Uterus (tissue), 4 donors: Measurements from ENCODE around the gene TMLHE. TPM values are rescaled to one million over a fixed set of nuclear protein-coding genes. Genes with fewer than 3 reads are reported as not detected.
"Not testable (repeated sequence)": the region's sequence is repeated elsewhere in the genome, so short reads cannot be mapped to it uniquely, and the experiment has no call there.

Source experiments
- DNase-seq, 2 donors: peaks; one replicate each; pipeline ENCODE4 v3.0.0-alpha.2; 2019 to 2020
- H3K27ac ChIP-seq, 2 donors: fragments of 200-600 bp; sonication (generic); 1 replicate in 1 of 2; 2 replicates in 1 of 2; pipeline ENCODE4 v1.5.1; 2016 to 2018
- H3K27me3 ChIP-seq, 2 donors: fragments of 200-600 bp; sonication (generic); one replicate each; pipeline ENCODE4 v1.5.1; 2018 to 2019; ENCODE audit warnings: control low read depth in 1 of 2
- H3K36me3 ChIP-seq, 2 donors: fragments of 200-600 bp; sonication (generic); one replicate each; pipeline ENCODE4 v1.5.1; 2019; ENCODE audit warnings: control low read depth in 1 of 2
- H3K4me1 ChIP-seq, 2 donors: fragments of 200-600 bp; sonication (generic); one replicate each; pipeline ENCODE4 v1.5.1; 2018 to 2019; ENCODE audit warnings: control low read depth in 1 of 2
- H3K4me3 ChIP-seq, 2 donors: fragments of 200-600 bp; sonication (generic); 1 replicate in 1 of 2; 2 replicates in 1 of 2; pipeline ENCODE4 v1.5.1; 2018 to 2019; ENCODE audit warnings: mild to moderate bottlenecking in 1 of 2
- H3K9me3 ChIP-seq, 2 donors: fragments of 200-600 bp; sonication (generic); one replicate each; pipeline ENCODE4 v1.5.1; 2019; ENCODE audit warnings: control low read depth in 1 of 2
- POLR2A ChIP-seq, 2 donors: fragments of 450-650 bp; IDR thresholded peaks; one replicate each; pipeline ENCODE4 v1.6.1; 2016; ENCODE audit warnings: antibody characterized with exemption in 2 of 2, mild to moderate bottlenecking in 1 of 2, moderate library complexity in 1 of 2
- intact Hi-C: fragments of 100-400 bp; cut with DNase I; formaldehyde crosslinking; loops from one replicate; pipeline ENCODE4 v1.15.1; 2023; ENCODE audit warnings: low total_unique reads
- microRNA-seq: library from miRNA; unstranded; fragments of <30 nt; microRNA quantifications from one replicate; pipeline ENCODE4, GENCODE V29; 2016; ENCODE audit warnings: borderline microRNAs expressed, borderline replicate concordance
- small RNA-seq: library from RNA; depleted of rRNA; stranded (forward); fragments of <200 nt; gene quantifications from one replicate; pipeline ENCODE3, GENCODE V24; 2016
- total RNA-seq, 4 donors: library from RNA; depleted of rRNA in 3 of 4; stranded (reverse); fragments of >200 nt in 3 of 4; gene quantifications; one replicate each; pipeline versions ENCODE4 v1.1.0 to v1.2.4, GENCODE V29; 2014 to 2023
- TF ChIP-seq, protein P1 (sequence below), 4 experiments: fragments of 200-600 bp in 2 of 4; fragments of 450-650 bp in 2 of 4; sonication (generic) in 2 of 4; IDR thresholded peaks; one replicate each; pipeline ENCODE4 v1.5.1; 2016 to 2019; ENCODE audit warnings: antibody characterized with exemption in 4 of 4, mild to moderate bottlenecking in 2 of 4, moderate library complexity in 1 of 4
- donor health status: DM: yes; HTN: yes; CAD: no.

Gene TMLHE
- total RNA-seq, 4 donors from 2014 or later, result 2.4 to 42.0 (median 20.2) TPM

DNA sequence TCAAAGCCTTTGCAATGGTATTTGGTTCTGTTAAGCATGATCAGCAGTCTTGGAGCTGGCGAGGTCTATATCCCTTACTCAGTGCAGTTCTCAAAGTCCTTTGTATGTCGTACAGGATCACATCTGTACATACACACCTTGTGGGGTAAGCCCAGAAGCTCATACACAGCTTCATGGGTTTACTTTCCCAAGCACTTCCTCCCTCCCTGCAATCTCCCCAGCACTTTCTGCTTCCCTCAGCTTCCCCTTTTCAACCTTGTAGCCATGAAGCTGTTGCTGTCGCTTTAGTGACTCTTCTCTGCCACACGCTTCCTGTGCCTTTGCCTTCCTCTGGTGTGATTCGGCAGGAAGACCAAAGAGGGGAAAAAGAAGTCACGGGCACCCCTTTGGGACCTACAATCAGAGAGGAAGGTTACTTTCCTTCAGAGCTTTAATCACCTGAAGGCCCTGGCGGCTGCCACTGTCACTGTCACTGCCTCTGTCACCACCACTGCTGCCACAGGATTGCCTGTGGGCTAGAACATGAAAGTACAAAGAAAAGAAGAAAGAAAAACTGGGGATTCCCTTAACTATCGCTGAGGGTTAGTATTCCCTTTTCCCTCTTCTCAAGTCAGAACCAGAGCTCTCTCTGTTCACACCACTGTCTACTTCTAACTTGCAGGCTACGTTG is 146.3 kb downstream of the TMLHE start:
- intact Hi-C loops, H3K9me3 ChIP-seq, H3K36me3 ChIP-seq, H3K4me1 ChIP-seq, H3K27me3 ChIP-seq, DNase-seq, H3K4me3 ChIP-seq, H3K27ac ChIP-seq: not testable (repeated sequence)

DNA sequence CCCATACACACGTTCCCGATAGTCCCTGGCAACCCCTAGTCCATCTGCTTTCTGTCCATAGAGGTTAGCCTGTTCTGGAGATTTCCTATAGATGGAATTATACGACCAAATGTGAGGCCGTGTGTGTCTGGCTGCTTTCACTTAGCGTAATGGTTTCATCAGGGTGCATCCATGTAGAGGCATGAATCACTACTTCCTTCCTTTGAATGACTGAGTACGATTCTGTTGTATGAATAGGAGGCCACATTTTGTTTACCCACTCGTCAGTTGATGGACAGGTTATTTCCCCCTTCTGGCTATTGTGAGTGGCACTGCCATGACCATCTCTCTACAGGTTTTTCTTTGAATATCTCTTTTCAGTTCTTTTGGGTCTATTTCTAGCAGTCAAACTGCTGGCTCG is 152.3 kb downstream of the TMLHE start:
- H3K36me3 ChIP-seq, H3K4me3 ChIP-seq, intact Hi-C loops, DNase-seq, H3K27me3 ChIP-seq, H3K27ac ChIP-seq, H3K9me3 ChIP-seq, H3K4me1 ChIP-seq: not testable (repeated sequence)

DNA sequence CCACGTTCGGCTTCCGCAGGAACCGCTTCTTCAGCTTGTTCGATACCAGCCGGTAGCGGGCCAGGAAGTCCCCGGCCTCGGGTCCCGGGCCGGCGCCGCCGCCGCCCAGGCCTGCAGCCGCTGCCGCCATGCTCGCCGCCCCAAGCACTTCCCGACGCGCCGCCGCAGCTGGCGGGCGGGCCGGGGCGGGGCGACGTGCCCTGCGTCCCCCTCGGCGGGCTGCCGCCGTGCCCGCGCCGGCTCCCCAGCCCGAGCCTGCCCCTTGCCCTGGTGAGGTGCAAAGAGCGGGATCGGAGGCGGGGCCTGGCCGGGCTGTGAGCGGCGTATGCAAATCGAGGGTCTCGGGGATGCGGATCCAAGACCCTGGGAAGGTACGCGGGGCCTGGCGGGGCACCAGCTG is 154.3 kb downstream of the TMLHE start, which contains the start of gene F8A3:
TSS of gene F8A3 (minus strand) at position 150 of the 400 bp plus-strand sequence. CDS start at position 130, 20 bp downstream.
- H3K4me1 ChIP-seq, DNase-seq, H3K9me3 ChIP-seq, H3K4me3 ChIP-seq, H3K36me3 ChIP-seq, intact Hi-C loops, H3K27me3 ChIP-seq, H3K27ac ChIP-seq: not testable (repeated sequence)

DNA sequence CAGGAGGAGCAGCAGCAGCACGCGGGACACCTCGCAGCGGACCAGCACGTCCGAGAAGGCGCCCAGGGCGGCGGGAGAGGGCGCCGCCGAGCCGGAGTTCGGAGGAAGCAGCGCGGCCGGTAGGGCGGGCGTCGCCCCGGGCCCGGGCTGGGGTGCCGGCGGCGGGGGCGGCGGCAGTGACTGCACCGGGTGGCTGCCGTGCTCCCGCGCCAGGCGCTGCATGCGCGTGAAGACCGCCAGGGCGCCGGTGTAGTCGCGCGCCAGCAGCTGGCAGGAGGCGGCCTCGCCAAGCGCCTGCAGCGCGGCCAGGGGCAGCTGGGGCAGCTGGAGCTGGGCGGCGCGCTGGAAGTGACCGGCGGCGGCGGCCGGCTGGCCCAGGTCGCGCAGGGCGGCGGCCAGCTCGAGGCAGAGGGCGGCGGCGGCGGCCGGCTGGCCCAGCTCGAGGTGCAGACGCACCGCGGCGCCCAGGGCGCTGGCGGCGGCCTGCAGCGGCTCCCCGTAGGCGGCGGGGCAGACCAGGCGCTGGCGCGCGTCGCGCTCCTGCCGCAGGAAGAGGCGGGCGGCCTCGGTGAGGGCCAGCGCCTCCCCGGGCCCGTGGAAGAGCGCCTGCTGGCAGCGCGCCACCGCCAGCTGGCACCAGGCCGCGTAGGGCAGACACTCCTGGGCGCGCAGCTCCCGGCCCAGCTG is 154.8 kb downstream of the TMLHE start:
- DNase-seq, intact Hi-C loops, H3K27ac ChIP-seq, H3K27me3 ChIP-seq, H3K9me3 ChIP-seq, H3K4me3 ChIP-seq, H3K36me3 ChIP-seq, H3K4me1 ChIP-seq: not testable (repeated sequence)

DNA sequence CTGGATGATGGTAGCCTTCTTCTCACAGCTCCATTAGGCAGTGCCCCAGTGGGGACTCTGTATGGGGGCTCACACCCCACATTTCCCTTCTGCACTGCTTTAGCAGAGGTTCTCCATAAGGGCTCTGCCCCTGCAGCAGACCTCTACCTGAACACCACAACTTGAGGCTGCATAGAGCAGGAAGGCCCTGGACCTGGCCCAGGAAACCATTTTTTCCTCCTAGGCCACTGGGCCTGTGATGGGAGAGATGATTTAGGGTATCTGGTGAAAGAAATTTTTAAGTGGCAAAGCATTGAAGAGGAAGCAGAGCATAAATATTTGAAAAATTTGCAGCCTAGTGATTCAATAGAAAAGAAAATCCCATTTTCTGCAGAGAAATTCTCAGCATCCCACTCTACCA is 171.7 kb downstream of the TMLHE start:
- intact Hi-C loops, result no loop called here
- no peaks in the 10 kb centered on the region for H3K4me1 ChIP-seq

More for the DNA sequence above, 171.7 kb downstream of the TMLHE start:
- Histone ChIP-seq H3K36me3 (no peaks in the 10 kb centered on the region), H3K4me3 (no peak overlapping the region), H3K27me3 (no peaks in the 10 kb centered on the region), H3K27ac (no peak overlapping the region), H3K9me3 (no peaks in the 10 kb centered on the region)
- no peak for DNase-seq
- no peak for TF ChIP-seq POLR2A (IDR thresholded peaks at IDR 0.05)
- TF ChIP-seq, protein P1, sequence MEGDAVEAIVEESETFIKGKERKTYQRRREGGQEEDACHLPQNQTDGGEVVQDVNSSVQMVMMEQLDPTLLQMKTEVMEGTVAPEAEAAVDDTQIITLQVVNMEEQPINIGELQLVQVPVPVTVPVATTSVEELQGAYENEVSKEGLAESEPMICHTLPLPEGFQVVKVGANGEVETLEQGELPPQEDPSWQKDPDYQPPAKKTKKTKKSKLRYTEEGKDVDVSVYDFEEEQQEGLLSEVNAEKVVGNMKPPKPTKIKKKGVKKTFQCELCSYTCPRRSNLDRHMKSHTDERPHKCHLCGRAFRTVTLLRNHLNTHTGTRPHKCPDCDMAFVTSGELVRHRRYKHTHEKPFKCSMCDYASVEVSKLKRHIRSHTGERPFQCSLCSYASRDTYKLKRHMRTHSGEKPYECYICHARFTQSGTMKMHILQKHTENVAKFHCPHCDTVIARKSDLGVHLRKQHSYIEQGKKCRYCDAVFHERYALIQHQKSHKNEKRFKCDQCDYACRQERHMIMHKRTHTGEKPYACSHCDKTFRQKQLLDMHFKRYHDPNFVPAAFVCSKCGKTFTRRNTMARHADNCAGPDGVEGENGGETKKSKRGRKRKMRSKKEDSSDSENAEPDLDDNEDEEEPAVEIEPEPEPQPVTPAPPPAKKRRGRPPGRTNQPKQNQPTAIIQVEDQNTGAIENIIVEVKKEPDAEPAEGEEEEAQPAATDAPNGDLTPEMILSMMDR (IDR thresholded peaks at IDR 0.05), result no peak

Small RNA genes within 50 kb of the gene (microRNA-seq; reads per million reads assigned to microRNA genes)
- gene MIR1184-3, result not detected

Small RNA genes within 50 kb of the gene (small RNA-seq; reads per million reads assigned to genes)
- not detected for gene MIR1184-3

Other genes with a start within 250 kb of the TMLHE start
- gene F8A2, start 230.9 kb downstream of the TMLHE start, total RNA-seq, result not detected
- gene F8A3, start 154.3 kb downstream of the TMLHE start, total RNA-seq, result 1 to 10 TPM in 2 of 4 donors, under 1 TPM in 1, not detected in 1; 0.59 to 8.2 (median 2.6) TPM
- gene SPRY3, start 366 bp downstream of the TMLHE start, total RNA-seq, result 1 to 10 TPM in 3 of 4 donors, under 1 TPM in 1; 0.51 to 2.6 (median 1.8) TPM